GM20431 (cell line): ENCODE results near the gene ROR2.

ENCODE experiments used
- in situ Hi-C: fragments of 300-500 bp; cut with MseI, MboI; formaldehyde crosslinking; loops from one replicate; pipeline ENCODE4 v1.15.0; 2020; ENCODE audit warnings: low sequenced_read_pairs; ENCODE audit not compliant: unreplicated experiment

ROR2 gene

DNA sequence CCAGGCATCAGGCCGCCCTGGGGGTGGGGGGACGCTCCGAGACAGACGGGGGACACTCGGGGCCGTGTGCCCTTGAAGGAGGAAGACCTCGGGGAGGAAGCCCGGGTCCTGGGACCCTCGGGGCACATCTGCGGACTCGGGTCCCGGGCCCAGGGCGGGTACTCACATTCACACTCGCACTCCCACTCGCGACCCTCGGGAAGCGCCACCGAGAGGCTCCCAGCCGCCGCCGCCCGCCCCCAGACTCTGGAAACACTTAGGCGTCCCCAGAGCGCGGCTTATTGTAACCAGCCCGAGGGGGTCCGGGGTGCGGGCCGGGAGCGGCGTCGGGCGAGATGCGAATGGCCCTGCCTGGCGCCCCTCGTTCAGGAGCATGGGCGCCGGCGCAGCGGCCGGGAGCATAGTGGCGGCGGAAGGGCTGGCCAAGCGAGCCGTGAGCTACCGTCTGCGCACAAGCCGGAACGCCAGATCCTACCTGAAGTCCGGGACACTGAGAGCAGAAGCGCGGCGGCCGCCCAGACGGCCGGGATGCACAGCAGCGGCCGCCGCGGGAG, 559 bp downstream of the ROR2 start:
- in situ Hi-C loops = no loop called here

- in situ Hi-C loops = no loop called here
These were observed 1.2 kb downstream of the ROR2 start for GRCh38 chr9:91948597-91949391.

DNA sequence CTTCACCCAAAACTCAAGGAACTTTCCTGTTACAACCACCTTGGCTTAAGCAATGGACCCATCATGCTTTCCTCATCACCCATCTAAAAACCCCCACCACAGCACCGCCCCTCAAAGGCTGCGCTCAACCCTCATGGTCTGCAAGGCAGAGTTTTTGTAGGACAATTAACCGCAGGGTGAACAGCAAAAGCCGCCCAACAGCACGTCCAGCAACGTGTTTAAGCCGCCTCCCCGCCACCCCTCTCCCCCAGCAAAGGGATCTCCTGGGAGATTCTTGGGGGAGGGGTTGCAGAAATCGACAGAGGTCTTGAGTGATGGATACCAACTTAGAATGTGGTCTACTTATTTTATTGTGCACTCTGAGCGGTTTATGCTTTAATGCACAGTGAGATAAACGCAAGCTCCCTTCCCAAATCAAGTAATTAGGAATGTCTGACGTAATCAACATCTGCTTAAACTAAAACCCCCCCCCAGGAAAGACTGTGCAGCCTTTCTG, 1.9 kb downstream of the ROR2 start:
- in situ Hi-C loops = no loop called here

DNA sequence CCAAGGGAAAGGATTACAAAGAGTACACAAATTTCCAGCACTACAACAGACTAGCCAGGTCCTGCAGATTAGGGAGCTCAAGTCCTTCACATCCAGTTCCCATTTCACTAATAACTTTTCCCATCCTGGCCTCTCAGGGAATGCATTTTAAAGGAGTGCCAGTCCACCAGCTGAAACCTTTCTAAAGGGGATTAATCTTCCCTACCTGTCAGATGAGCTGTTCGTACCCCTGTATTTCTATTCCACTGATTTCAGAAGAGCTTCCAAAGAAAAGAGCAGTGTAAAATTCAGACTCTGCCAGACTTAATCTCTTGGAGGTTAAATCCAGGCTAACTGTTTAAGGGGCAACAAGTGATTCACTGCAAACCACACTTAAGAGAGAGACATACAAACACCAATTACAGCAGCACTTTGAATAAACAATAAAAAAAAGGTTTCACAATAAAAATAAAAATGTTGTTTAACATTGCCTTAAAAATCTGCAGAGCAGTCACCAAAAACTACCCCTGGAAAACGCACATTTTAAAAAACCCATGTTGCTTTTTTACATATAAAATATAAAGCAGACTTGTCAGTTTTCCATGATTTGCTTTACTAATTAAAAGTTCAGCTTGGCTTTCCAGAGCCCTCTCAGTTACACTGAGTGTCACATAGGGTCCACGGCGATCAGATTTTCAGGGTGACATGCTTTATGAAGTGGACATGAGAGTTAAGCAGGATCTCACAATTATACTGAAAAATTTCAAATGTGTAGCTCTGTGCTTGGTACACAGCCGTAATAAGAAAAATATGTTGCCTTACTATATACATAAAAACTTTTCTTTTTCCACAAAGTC, 3.2 kb downstream of the ROR2 start:
- in situ Hi-C loops = no loop called here

DNA sequence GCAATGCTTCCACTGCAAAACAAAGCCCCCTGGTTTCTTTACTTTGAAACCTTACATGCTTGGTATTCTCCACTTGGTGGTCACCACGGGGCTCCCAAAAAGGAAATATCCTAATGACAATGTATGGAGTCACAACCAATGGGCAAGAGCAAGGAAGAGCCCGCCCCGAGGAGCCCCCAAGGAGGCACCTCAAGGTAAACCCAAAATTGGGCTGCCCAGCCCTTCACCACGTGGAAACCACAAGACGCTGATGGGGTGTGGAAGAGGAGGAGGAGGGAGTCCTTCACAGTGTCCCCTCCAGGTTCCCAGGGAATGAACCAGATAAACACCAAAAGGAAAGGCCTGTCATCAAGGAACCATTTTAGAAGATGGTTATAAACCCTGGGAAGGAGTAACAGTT, 3.8 kb downstream of the ROR2 start:
- in situ Hi-C loops = no loop called here

DNA sequence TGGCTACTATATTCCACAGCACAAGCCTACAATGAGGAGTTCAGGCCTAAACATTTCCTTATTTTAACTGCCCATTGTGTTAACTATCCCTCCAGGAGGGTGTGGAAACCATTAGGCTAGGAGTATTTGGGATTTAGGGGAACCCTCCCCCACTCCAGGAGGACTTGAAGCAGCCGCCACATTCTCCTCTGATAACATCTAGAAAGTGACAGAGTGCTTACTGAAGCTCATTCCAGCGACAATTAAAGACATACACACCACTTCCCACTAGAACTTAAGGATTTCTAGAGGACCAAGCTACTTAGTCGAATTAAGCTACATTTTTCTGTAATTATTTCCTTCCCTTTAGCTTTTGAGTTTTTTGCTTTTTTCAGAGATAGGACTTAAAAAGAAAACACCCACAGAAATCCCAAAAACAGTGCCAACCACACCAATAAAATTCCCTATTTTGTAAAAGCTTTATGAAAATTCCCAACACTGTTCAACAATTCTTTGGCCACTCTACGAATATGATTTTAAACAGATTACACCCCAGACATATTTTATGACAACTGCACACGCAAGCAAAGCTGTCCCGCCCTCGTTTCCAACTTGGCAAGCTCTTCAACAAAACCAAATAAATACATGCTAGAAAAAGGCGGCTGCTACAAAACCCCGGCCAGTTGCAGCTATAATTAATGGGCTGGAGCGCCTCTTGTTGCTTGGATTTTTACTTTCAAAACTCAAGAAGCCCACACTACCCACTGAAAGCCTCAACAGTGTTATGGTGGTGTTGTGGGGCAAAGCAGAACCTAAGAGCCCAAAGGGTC, 4.5 kb downstream of the ROR2 start:
- in situ Hi-C loops = no loop called here

- in situ Hi-C loops = no loop called here
These were observed 5.3 kb downstream of the ROR2 start for GRCh38 chr9:91944711-91945110.

DNA sequence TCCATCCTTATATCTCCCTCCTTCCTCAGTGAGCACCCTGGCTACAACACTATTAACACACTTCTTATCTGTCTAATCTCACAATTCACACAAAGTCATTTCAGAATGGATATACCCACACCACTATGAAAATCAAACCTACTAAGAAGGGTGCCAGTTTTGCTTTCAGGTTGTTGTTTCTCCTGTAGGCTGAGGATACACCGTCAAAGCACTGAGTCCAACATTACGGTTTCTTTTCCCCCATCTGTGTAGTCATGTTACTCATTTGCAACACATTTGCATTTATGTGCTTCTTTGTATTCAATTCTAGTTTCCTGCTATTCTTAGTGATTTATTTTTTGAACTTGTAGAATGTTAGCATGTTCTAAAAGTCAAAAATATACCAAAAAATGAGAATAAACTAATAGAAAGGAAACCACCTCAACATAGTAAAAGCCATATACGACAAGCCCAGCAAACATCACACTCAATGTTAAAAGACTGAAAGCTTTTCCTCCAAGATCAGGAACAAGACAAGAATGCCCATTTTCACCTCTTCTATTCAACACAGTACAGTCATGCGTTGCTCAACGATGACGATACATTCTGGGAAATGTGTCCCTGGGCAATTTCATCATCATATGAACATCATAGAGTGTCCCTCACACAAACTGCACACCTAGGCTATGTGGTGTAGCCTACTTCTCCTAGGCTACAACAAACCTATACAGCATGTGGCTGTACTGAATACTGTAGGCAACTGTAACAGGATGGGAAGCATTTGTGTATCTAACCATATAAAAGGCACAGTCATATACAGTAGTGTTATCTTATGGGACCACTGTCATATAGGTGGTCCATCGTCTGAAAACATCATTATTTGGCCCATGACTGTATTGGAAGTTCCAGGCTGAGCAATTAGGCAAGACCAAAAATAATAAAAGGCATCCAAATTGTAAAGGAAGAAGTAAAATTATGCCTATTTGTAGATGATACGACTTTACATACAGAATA, 6.3 kb downstream of the ROR2 start:
- in situ Hi-C loops = no loop called here

DNA sequence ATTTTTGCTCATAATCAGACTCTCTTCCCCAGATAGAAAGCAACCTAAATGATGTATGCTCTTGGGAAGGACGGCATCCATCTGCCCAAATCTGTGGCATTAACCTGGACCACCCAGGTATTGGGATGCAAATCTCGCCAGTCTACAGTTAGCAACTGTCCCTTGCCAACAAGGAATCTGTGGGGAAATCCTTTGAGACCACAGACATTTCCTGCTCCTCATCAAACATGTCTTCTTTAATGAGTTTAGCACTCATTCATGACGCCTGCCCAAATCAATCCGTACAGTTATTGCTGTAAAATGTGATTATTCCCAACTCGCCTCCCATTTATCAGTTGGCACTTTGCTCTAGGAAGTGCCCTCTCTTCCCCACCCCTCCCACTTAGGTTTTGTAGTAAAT, 7.8 kb downstream of the ROR2 start:
- in situ Hi-C loops = no loop called here

GRCh38 chr9:91939978-91940377, 10.1 kb downstream of the ROR2 start:
- in situ Hi-C loops = no loop called here

DNA sequence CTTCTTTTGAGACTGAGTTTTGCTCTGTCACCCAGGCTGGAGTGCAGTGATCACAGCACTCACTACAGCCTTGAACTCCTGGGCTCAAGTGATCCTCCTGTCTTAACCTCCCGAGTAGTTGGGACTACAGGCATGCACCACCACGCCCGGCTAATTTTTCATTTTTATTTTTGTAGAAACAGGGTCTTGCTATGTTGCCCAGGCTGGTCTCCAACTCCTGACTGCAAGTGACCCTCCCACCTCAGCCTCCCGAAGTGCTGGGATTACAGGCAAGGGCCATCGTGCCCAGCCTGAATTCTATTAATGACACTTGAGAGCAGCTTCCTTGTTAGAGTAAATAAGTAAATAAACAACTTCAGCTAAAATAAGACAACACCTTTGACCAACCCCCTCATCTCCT, 12.3 kb downstream of the ROR2 start:
- in situ Hi-C loops = no loop called here

- in situ Hi-C loops = no loop called here
These were observed 13.0 kb downstream of the ROR2 start for GRCh38 chr9:91937056-91937455.

DNA sequence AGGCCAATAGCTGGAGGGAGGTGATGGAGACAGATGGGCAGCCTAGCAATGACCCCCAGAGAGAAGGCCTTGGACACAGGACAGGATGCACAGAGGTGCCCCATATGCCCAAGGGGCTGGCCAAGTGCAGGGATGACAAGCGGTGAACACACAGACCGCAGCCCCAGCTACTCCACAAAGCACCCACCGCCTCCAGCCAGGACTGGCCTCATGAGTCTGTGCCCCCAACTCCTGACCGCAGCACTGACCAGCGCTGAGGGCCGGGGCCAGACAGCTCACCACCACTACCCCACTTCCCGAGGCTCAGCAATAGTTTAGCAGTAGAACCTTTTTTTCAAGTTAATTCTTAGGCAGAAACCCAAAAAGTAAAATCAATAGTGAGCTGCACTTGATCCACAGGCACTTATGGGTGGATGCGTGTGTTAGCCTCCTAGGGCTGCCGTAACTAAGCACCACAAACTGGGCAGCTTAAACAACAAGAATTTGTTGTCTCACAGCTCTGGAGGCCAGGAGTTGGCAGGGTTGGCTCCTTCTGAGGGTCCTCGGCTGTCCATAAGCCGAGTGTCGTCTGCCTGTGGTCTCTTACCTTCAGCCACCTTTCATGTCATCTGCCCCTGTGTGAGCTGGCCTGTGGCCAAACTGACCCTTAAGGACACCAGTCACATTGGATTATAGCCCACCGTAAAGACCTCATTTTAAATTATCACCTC, 14.1 kb downstream of the ROR2 start:
- in situ Hi-C loops = no loop called here

GRCh38 chr9:91935066-91935749, 14.8 kb downstream of the ROR2 start:
- in situ Hi-C loops = no loop called here

DNA sequence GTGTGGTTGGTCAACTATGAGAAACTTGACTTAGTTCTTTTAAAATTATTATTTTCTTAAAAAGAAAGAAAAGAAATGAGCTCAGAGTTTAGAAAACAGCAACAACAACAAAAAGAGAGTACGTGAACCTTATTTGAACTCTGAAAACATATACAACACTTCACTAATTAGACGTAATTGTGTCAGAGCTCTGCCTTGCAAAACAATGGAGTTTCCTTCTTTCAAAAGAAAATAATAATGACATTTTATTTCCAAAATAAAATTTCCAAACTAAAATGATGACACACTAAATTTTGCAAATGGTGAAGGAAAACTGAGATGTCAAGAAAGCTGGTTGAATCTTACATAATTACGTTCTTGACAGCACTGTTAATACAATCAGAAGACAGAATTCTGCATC, 15.4 kb downstream of the ROR2 start:
- in situ Hi-C loops = no loop called here

DNA sequence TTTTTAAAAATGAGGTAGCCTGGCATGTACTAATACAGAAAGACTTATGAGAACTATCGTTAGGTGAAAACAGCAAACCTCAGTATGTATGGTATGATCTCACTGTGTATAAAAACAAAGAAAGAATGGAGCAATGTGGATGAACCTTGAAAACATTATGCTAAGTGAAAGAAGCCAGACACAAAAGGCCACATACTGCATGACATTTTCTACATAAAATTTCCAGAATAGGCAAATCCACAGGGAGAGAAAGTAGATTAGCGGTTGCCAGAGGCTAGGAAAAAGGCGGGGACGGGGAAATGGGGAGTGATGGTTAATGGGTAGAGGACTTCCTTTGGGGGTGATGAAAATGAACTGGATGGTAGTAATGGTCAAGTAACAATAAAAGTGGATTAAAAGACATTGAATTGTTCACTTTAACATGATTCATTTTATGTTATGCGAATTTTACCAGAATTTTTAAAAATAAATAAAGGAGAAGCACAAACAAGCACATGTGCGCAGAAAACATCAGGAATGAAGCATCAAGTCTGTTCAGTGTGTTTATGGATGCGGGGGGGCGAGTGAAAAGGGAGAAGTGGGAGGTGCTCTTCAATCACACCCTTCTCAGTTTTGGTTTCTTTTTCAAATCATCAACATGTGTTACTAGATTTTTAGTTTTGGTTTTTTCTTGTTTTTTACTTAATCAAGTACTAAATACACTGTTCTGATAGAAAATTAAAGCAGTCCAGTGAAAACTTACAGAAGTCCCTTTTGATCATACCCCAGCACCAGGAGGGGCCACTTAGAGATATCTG, 16.3 kb downstream of the ROR2 start:
- in situ Hi-C loops = no loop called here

DNA sequence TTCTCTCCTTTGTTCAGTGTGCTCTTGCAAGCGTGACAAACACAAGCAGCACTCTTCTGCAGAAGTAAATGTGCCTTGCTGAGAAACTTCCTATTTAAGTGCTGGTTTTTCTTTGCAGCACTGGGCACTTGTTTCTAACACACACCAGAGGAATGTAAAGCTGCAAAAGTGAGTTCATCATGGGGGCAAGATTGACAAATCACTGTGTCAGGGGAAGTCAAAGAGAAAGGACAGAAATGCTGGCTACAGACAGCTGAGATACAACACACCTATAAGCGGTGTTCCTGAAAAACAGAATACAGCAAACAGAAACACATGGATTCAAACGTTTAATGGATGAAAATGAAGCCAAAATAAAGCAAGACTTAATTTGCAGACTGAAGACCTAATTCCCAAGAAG, 19.6 kb downstream of the ROR2 start:
- in situ Hi-C loops = no loop called here
